Smooth muscle cell (in vitro differentiated cells): ENCODE data around the gene AANAT. TPM values are rescaled to one million over a fixed set of nuclear protein-coding genes. Genes with fewer than 3 reads are reported as not detected.

Experiments used
- DNase-seq: peaks from one replicate; lab custom pipeline; 2025; ENCODE audit not compliant: unreplicated experiment; lab: John Stamatoyannopoulos, UW
- H2AFZ ChIP-seq: fragments of 200-600 bp; sonication (generic); 2 replicates; pipeline ENCODE4 v1.6.0; 2016; ENCODE audit warnings: antibody characterized with exemption, low read depth, mild to moderate bottlenecking
- H3F3A ChIP-seq: fragments of 200-600 bp; sonication (generic); 2 replicates; pipeline ENCODE4 v1.6.0; 2017; ENCODE audit warnings: antibody characterized with exemption, low read depth
- H3K27ac ChIP-seq: fragments of 200-600 bp; sonication (generic); 2 replicates; pipeline ENCODE4 v1.5.1; 2016; ENCODE audit warnings: low read depth, mild to moderate bottlenecking
- H3K27me3 ChIP-seq: fragments of 200-600 bp; sonication (generic); 2 replicates; pipeline ENCODE4 v1.6.1; 2016; ENCODE audit warnings: low read depth, mild to moderate bottlenecking
- H3K36me3 ChIP-seq: fragments of 200-600 bp; sonication (generic); 2 replicates; pipeline ENCODE4 v1.5.1; 2016; ENCODE audit warnings: low read depth
- H3K4me1 ChIP-seq: fragments of 200-600 bp; sonication (generic); 2 replicates; pipeline ENCODE4 v1.5.1; 2016; ENCODE audit warnings: low read depth
- H3K4me2 ChIP-seq: fragments of 200-600 bp; sonication (generic); 2 replicates; pipeline ENCODE4 v1.6.0; 2016; ENCODE audit warnings: mild to moderate bottlenecking
- H3K4me3 ChIP-seq: fragments of 200-600 bp; sonication (generic); 2 replicates; pipeline ENCODE4 v1.5.1; 2016; ENCODE audit warnings: mild to moderate bottlenecking
- H3K79me2 ChIP-seq: fragments of 200-600 bp; sonication (generic); 2 replicates; pipeline ENCODE4 v1.6.0; 2016; ENCODE audit warnings: low read depth, mild to moderate bottlenecking
- H3K9ac ChIP-seq: fragments of 200-600 bp; sonication (generic); 2 replicates; pipeline ENCODE4 v1.6.0; 2016; ENCODE audit warnings: low read depth
- H3K9me3 ChIP-seq: fragments of 200-600 bp; sonication (generic); replicated peaks from 2 replicates; pipeline ENCODE4 v1.5.1; 2016; ENCODE audit warnings: low read depth
- H4K20me1 ChIP-seq: fragments of 200-600 bp; sonication (generic); 2 replicates; pipeline ENCODE4 v1.6.0; 2016; ENCODE audit warnings: low read depth
- CTCF ChIP-seq: fragments of 200-600 bp; sonication (generic); IDR thresholded peaks from 2 replicates; pipeline ENCODE4 v1.5.1; 2017; ENCODE audit warnings: borderline replicate concordance, mild to moderate bottlenecking, antibody characterized with exemption; ENCODE audit not compliant: insufficient read depth, poor library complexity, severe bottlenecking
- WGBS: methylation state at CpG from one replicate; pipeline ENCODE4 v1.1.7; 2016; ENCODE audit warnings: low lambda C conversion rate; 5-methylcytosine and 5-hydroxymethylcytosine counted together
- polyA plus RNA-seq: library from polyadenylated mRNA; unstranded; fragments of >200 nt; fragmentation: Nextera tagmentation; extraction: Ambion mirVana; gene quantifications from 2 replicates; pipeline ENCODE4 v1.2.1, GENCODE V29; 2016
- total RNA-seq: library from RNA; depleted of rRNA; stranded (reverse); fragments of >200 nt; gene quantifications from 2 replicates; pipeline ENCODE4 v1.2.3, GENCODE V29; 2014

Gene AANAT
- total and polyA plus RNA-seq, 2 experiments from 2014 or later, result not detected

GRCh38 chr17:76453431-76453743 is 14.0 kb upstream of the AANAT start:
- Histone ChIP-seq H3K9me3 (no peaks in the 10 kb centered on the region), H3K4me1 (peaks cover 11% of the 10 kb centered on the region), H3K36me3 (no peaks in the 10 kb centered on the region), H3K79me2 (peaks cover 44% of the 10 kb centered on the region), H3K4me3 (no peak overlapping the region), H2AFZ (no peak overlapping the region), H4K20me1 (peaks cover 37% of the 10 kb centered on the region), H3K4me2 (no peak overlapping the region), H3F3A (no peaks in the 10 kb centered on the region), H3K27ac (no peak overlapping the region), H3K9ac (no peak overlapping the region), H3K27me3 (no peaks in the 10 kb centered on the region)
- TF ChIP-seq CTCF, result no peak
- WGBS, result 50% methylated on average over 6 of the region's 6 CpGs
- DNase-seq, result no peak

GRCh38 chr17:76458580-76459490 is 8.6 kb upstream of the AANAT start:
- Histone ChIP-seq H3K79me2 (no peaks in the 10 kb centered on the region), H3K4me1 (no peaks in the 10 kb centered on the region), H3K27ac (no peak overlapping the region), H2AFZ (no peak overlapping the region), H3K9ac (no peak overlapping the region), H3K36me3 (no peaks in the 10 kb centered on the region), H4K20me1 (no peaks in the 10 kb centered on the region), H3K27me3 (no peaks in the 10 kb centered on the region), H3K4me3 (no peak overlapping the region), H3K4me2 (no peak overlapping the region), H3F3A (no peaks in the 10 kb centered on the region), H3K9me3 (no peaks in the 10 kb centered on the region)
- peak; percentile 27 for TF ChIP-seq CTCF
- no peak for DNase-seq
- WGBS, result 53% methylated on average over 9 of the region's 9 CpGs

GRCh38 chr17:76459674-76460073 is 7.7 kb upstream of the AANAT start:
- no peak overlapping the region for H2AFZ ChIP-seq
- WGBS, result 62% methylated on average over 4 of the region's 4 CpGs
- no peaks in the 10 kb centered on the region for H4K20me1 ChIP-seq

More at GRCh38 chr17:76459674-76460073, 7.7 kb upstream of the AANAT start:
- Histone ChIP-seq H3K27ac (no peak overlapping the region), H3K4me1 (no peaks in the 10 kb centered on the region), H3K79me2 (no peaks in the 10 kb centered on the region), H3K36me3 (no peaks in the 10 kb centered on the region), H3K9ac (no peak overlapping the region), H3F3A (no peaks in the 10 kb centered on the region), H3K27me3 (no peaks in the 10 kb centered on the region), H3K4me3 (no peak overlapping the region), H3K9me3 (no peaks in the 10 kb centered on the region), H3K4me2 (no peak overlapping the region)
- TF ChIP-seq CTCF, result no peak
- no peak for DNase-seq
